H1 (cell line): ENCODE measurements around the gene APELA. TPM values are rescaled to one million over a fixed set of nuclear protein-coding genes. Genes with fewer than 3 reads are reported as not detected.

Experiments used
- POLR2A ChIP-seq, 2 experiments: IDR thresholded peaks; 1 replicate in 1 of 2; 2 replicates in 1 of 2; pipeline ENCODE4 v1.6.1; 2011; ENCODE audit warnings: low read depth in 2 of 2, low read length in 2 of 2, mild to moderate bottlenecking in 2 of 2; ENCODE audit errors: control extremely low read depth in 1 of 2
- SUZ12 ChIP-seq: fragments of 200-600 bp; sonication (generic); IDR thresholded peaks from 2 replicates; pipeline ENCODE4 v1.6.1; 2012; ENCODE audit warnings: mild to moderate bottlenecking, inconsistent platforms, low read length, moderate library complexity, mixed read lengths
- polyA plus RNA-seq, 7 experiments: library from polyadenylated mRNA; depleted of rRNA in 3 of 7; stranded (reverse) in 5 of 7; unstranded in 2 of 7; fragments of >200 nt in 5 of 7; fragments of 200-250 nt in 2 of 7; gene quantifications; 1 replicate in 5 of 7; 2 replicates in 1 of 7; 4 replicates in 1 of 7; pipeline versions ENCODE4 v1.2.1 to v1.2.3, GENCODE V29; 2011 to 2013; ENCODE audit warnings: missing spikeins in 2 of 7, mixed read lengths in 2 of 7
- total RNA-seq: library from RNA; stranded (reverse); fragmentation: NEBNext Ultra II Directional; extraction: Animal tissue kit (Norgen Biotek cat#: 25700); gene quantifications from 2 replicates; pipeline ENCODE4 v1.2.1, GENCODE V29; 2021
- TF ChIP-seq, protein P1 (sequence below), 3 experiments: IDR thresholded peaks; 1 replicate in 2 of 3; 2 replicates in 1 of 3; pipeline versions ENCODE4 v1.5.1 to v1.6.1; 2011; ENCODE audit warnings: low read length in 3 of 3, mild to moderate bottlenecking in 3 of 3, inconsistent platforms in 2 of 3, low read depth in 1 of 3, moderate library complexity in 1 of 3; ENCODE audit not compliant: insufficient read depth in 1 of 3; ENCODE audit errors: control extremely low read depth in 1 of 3
- TF ChIP-seq, protein P2 (sequence below): IDR thresholded peaks from 2 replicates; pipeline ENCODE4 v1.6.1; 2012; ENCODE audit warnings: inconsistent platforms

Gene APELA
- total and polyA plus RNA-seq, 2 of the 8 experiments (the other 6 are each of a cell fraction or from before 2014, with no cell fraction given) = 60.2 to 81.8 TPM

DNA sequence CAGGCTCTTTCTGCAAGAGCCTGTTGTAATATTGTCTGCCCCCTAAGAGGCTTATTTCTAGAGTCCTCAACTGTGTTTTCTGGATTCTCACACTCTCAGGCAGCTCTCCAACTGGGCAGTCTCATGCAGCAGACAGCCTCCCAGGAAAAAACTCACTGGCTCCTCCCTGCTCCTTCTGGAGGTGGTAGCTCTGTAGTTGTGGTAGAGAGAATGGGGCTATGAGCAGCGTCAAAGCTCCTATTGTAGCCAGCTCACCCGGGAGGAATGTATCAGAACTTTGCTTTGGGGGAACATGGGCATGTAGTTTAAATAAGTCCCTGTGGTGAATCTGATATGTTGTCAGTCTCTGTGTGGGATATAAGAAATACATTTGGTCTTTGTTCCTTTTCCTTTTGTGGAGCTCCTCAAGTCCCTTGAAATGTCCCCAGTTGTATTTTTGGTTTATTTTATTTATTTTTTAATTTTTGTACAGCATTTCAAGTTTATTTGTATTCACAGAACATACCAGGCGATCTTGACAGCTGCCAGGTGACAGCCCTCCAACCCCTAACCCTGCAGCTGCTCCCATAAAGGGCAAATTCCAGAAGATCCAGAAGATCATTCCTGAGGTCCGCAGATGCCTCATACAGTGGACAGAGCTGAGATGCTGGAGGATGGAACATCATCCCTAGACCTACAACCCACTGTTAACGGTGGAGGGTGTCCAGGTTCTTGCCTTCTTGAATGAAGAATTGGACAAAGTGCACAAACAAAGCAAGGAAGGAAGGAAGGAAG is 54.8 kb downstream of the APELA start (continued):
- TF ChIP-seq, protein P1, sequence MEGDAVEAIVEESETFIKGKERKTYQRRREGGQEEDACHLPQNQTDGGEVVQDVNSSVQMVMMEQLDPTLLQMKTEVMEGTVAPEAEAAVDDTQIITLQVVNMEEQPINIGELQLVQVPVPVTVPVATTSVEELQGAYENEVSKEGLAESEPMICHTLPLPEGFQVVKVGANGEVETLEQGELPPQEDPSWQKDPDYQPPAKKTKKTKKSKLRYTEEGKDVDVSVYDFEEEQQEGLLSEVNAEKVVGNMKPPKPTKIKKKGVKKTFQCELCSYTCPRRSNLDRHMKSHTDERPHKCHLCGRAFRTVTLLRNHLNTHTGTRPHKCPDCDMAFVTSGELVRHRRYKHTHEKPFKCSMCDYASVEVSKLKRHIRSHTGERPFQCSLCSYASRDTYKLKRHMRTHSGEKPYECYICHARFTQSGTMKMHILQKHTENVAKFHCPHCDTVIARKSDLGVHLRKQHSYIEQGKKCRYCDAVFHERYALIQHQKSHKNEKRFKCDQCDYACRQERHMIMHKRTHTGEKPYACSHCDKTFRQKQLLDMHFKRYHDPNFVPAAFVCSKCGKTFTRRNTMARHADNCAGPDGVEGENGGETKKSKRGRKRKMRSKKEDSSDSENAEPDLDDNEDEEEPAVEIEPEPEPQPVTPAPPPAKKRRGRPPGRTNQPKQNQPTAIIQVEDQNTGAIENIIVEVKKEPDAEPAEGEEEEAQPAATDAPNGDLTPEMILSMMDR (IDR thresholded peaks at IDR 0.05; ENCODE audit: control extremely low read depth in 1 of 3, insufficient read depth in 1 of 3, low read depth in 1 of 3, low read length in 3 of 3) = no peak
- TF ChIP-seq POLR2A (IDR thresholded peaks at IDR 0.05; ENCODE audit: control extremely low read depth in 1 of 2, low read depth in 2 of 2, low read length in 2 of 2) (no peak), SUZ12 (no peak)
- TF ChIP-seq, protein P2, sequence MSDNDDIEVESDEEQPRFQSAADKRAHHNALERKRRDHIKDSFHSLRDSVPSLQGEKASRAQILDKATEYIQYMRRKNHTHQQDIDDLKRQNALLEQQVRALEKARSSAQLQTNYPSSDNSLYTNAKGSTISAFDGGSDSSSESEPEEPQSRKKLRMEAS = no peak
